OCI-LY3 (cell line): ENCODE results near the gene KLHL29.

Experiments used
- H2AFZ ChIP-seq: fragments of 200-600, 300-600 bp; shearing (Covaris generic); 2 replicates; pipeline ENCODE4 v1.6.0; 2014; ENCODE audit warnings: antibody characterized with exemption, low read depth, low read length
- H3K27ac ChIP-seq: fragments of 200-600, 300-600 bp; sonication (generic); 2 replicates; pipeline ENCODE4 v1.5.1; 2014; ENCODE audit warnings: mild to moderate bottlenecking, low read length, moderate library complexity, mixed read lengths
- H3K27me3 ChIP-seq: fragments of 200-600, 300-600 bp; sonication (generic); 2 replicates; pipeline ENCODE4 v1.6.1; 2014; ENCODE audit warnings: low read depth, low read length, mixed read lengths
- H3K36me3 ChIP-seq: fragments of 200-600, 300-600 bp; sonication (generic); replicated peaks from 2 replicates; pipeline ENCODE3; 2014; ENCODE audit warnings: low read depth, low read length, mixed read lengths
- H3K4me1 ChIP-seq: fragments of 300-600, 200-600 bp; sonication (generic); 2 replicates; pipeline ENCODE4 v1.6.1; 2014; ENCODE audit warnings: low read length, mixed read lengths
- H3K4me2 ChIP-seq: fragments of 200-600, 300-600 bp; sonication (generic); 2 replicates; pipeline ENCODE4 v1.6.1; 2014; ENCODE audit warnings: low read length, mixed read lengths
- H3K4me3 ChIP-seq: fragments of 300-600, 200-600 bp; sonication (generic); 2 replicates; pipeline ENCODE4 v1.5.1; 2014; ENCODE audit warnings: antibody characterized with exemption, mild to moderate bottlenecking, low read length, moderate library complexity
- H3K79me2 ChIP-seq: fragments of 300-600, 200-600 bp; shearing (Covaris generic); 2 replicates; pipeline ENCODE4 v1.6.1; 2014; ENCODE audit warnings: mild to moderate bottlenecking, low read length, mixed read lengths
- H3K9ac ChIP-seq: fragments of 300-600, 200-600 bp; shearing (Covaris generic); 2 replicates; pipeline ENCODE4 v1.6.0; 2014; ENCODE audit warnings: mild to moderate bottlenecking, low read length, moderate library complexity
- H3K9me3 ChIP-seq: fragments of 200-600, 300-600 bp; shearing (Covaris generic); 2 replicates; pipeline ENCODE4 v1.6.1; 2014; ENCODE audit warnings: low read length, mixed read lengths; ENCODE audit not compliant: insufficient read depth
- H4K20me1 ChIP-seq: fragments of 200-600, 300-600 bp; sonication (generic); 2 replicates; pipeline ENCODE4 v1.6.1; 2016; ENCODE audit warnings: low read length, mixed read lengths; ENCODE audit not compliant: insufficient read depth
- EZH2phosphoT487 ChIP-seq: fragments of 200-600 bp; shearing (Covaris generic); IDR thresholded peaks from 2 replicates; pipeline ENCODE4 v1.6.1; 2018; ENCODE audit warnings: antibody characterized with exemption, mixed run types, low read depth
- TF ChIP-seq, protein P1 (sequence below): fragments of 200-600, 300-600 bp; sonication (generic); IDR thresholded peaks from 2 replicates; pipeline ENCODE4 v1.5.1; 2014; ENCODE audit warnings: antibody characterized with exemption, low read length, low read depth

The KLHL29 gene

DNA sequence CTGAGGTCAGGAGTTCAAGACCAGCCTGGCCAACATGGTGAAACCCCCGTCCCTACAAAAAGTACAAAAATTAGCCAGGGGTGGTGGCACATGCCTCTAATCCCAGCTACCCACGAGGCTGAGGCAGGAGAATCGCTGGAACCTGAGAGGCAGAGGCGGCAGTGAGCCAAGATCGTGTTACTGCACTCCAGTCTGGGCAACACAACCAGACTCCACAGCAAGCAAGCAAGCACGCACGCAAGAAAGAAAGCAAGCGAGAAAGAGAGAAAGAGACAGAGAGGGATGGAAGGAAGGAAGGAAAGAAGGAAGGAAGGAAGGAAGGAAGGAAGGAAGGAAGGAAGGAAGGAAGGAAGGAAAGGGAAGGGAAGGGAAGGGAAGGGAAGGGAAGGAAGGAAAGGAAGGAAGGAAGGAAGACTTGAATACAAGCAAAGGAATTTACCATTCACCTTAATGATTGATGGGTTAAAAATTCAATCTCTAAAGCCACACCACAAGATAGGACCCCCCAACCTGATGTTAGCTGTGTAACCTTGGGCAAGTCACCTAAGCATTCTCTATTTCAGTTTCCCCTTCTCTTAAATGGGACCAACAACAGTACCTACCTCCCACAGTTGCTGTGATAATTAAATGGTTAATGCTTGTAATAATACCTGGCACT is 360.2 kb downstream of the KLHL29 start:
- Histone ChIP-seq H3K36me3 (no peaks in the 10 kb centered on the region), H4K20me1 (no peaks in the 10 kb centered on the region), H3K4me1 (peaks cover 14% of the 10 kb centered on the region), H3K9ac (no peak overlapping the region), H3K9me3 (no peaks in the 10 kb centered on the region), H2AFZ (no peak overlapping the region), H3K4me2 (no peak overlapping the region), H3K4me3 (no peak overlapping the region), H3K79me2 (no peaks in the 10 kb centered on the region), H3K27me3 (no peaks in the 10 kb centered on the region), H3K27ac (no peak overlapping the region)
- no peak for TF ChIP-seq EZH2phosphoT487
- TF ChIP-seq, protein P1, sequence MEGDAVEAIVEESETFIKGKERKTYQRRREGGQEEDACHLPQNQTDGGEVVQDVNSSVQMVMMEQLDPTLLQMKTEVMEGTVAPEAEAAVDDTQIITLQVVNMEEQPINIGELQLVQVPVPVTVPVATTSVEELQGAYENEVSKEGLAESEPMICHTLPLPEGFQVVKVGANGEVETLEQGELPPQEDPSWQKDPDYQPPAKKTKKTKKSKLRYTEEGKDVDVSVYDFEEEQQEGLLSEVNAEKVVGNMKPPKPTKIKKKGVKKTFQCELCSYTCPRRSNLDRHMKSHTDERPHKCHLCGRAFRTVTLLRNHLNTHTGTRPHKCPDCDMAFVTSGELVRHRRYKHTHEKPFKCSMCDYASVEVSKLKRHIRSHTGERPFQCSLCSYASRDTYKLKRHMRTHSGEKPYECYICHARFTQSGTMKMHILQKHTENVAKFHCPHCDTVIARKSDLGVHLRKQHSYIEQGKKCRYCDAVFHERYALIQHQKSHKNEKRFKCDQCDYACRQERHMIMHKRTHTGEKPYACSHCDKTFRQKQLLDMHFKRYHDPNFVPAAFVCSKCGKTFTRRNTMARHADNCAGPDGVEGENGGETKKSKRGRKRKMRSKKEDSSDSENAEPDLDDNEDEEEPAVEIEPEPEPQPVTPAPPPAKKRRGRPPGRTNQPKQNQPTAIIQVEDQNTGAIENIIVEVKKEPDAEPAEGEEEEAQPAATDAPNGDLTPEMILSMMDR = no peak

DNA sequence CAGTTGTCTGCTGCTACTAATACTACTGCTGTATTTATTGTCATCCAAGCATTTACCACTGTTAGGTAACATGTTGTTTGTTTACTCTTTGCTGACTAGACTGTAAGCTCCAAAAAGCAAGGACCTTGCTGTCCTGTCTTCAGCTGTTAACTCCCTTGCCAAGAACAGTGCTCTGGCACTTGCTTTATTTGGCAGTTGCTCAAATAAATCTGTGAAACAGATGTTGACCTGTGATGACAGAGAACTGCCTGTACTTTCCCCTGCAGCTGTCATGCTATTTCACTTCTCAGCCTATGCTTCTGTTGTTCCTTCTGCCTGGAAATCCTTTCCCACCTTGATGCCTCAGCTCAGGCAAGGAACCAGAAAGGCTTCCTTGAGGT is 360.7 kb downstream of the KLHL29 start:
- H3K4me1 ChIP-seq = peaks cover 14% of the 10 kb centered on the region
- no peak overlapping the region for H3K27ac ChIP-seq

DNA sequence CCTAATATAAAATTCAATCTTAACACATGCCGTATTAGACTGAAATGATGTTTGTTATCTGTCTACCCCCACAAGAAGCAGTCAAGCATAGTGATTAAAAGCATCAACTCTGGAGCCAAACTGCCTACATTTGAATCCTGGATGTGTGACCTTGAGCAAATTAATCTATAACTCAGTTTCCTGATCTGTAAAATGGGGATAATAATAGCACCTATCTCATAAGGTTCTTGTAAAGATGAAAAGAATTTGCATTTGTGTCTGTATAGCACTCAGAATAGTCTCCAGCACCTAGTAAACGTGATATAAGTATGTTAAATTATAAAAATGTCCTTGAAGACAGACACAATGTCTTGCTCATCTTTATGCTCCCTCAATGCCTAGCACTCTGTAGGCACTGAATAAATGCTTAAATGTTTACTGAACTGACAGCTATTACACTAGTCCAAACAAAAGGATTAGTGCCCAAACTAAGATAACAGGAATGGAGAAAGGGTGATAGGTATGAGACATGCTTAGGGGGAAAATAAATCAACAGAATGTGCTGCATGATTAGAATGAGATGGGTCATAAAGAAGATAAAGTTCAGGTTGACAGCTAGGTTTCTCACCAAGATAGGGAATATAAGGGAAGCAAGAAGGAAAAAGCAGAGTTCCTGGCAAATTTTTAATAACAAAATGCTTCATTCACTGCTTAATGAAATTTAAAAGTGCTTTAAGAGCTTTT is 361.3 kb downstream of the KLHL29 start:
- no peaks in the 10 kb centered on the region for H4K20me1 ChIP-seq
- H3K4me3 ChIP-seq = no peak overlapping the region
- TF ChIP-seq, protein P1 = no peak
- no peak for TF ChIP-seq EZH2phosphoT487
- H3K27ac ChIP-seq = no peak overlapping the region
- H3K4me1 ChIP-seq = peaks cover 14% of the 10 kb centered on the region
- H3K79me2 ChIP-seq = no peaks in the 10 kb centered on the region
- no peaks in the 10 kb centered on the region for H3K9me3 ChIP-seq
- H3K36me3 ChIP-seq = no peaks in the 10 kb centered on the region
- no peak overlapping the region for H3K4me2 ChIP-seq
- no peak overlapping the region for H3K9ac ChIP-seq
- no peaks in the 10 kb centered on the region for H3K27me3 ChIP-seq
- no peak overlapping the region for H2AFZ ChIP-seq

More for the DNA sequence above, 360.7 kb downstream of the KLHL29 start:
- Histone ChIP-seq H3K9me3 (no peaks in the 10 kb centered on the region), H3K4me2 (no peak overlapping the region), H4K20me1 (no peaks in the 10 kb centered on the region), H3K27me3 (no peaks in the 10 kb centered on the region), H3K36me3 (no peaks in the 10 kb centered on the region), H3K79me2 (no peaks in the 10 kb centered on the region), H3K4me3 (no peak overlapping the region), H3K9ac (no peak overlapping the region), H2AFZ (no peak overlapping the region)
- TF ChIP-seq, protein P1 = no peak
- TF ChIP-seq EZH2phosphoT487 = no peak

DNA sequence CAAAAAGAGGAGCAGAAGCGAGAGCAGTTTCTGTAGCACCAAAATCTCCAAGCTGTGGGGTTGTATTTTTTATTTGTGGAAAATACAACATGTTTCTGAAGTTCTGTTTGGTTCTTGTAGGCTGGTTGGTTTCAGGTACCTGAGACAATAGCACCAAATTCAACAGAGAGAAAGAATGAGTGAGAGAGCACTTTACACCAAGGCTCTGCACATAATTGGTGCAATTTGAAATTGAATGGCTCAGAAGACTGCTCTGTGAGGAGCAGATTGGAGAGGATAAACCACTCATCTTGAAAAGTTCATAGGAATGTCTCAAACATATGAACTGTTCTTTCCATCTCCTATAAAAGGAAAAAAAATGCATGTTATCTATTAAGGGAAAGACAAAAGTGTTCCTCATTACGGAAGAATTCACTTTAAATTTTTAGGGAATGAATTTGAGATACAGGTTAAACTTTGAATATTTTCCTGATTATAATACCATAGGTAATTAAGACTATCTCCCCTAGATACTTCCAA is 366.8 kb downstream of the KLHL29 start:
- no peak overlapping the region for H3K27ac ChIP-seq

More for the DNA sequence above, 366.8 kb downstream of the KLHL29 start:
- H3K4me3 ChIP-seq = no peak overlapping the region
- H3K4me2 ChIP-seq = no peak overlapping the region
- H3K4me1 ChIP-seq = peaks cover 8% of the 10 kb centered on the region
- no peaks in the 10 kb centered on the region for H3K79me2 ChIP-seq
- H2AFZ ChIP-seq = no peak overlapping the region
- no peak overlapping the region for H3K9ac ChIP-seq
- H3K36me3 ChIP-seq = peaks cover 6% of the 10 kb centered on the region
- TF ChIP-seq, protein P1 = no peak
- TF ChIP-seq EZH2phosphoT487 = no peak
- H4K20me1 ChIP-seq = no peaks in the 10 kb centered on the region
- no peaks in the 10 kb centered on the region for H3K27me3 ChIP-seq
- H3K9me3 ChIP-seq = no peaks in the 10 kb centered on the region
